Tibial nerve (tissue), 4 donors: ENCODE data around the gene SEMA3B.

Source experiments
- EP300 ChIP-seq, 2 donors: sonication (generic); formaldehyde crosslinking; IDR thresholded peaks; one replicate each; pipeline ENCODE4 v1.6.1; 2017; ENCODE audit warnings: antibody characterized with exemption in 2 of 2, mild to moderate bottlenecking in 1 of 2
- TF ChIP-seq, protein P1 (sequence below), 5 experiments: fragments of 200-600 bp in 3 of 5; fragments of 450-650 bp in 2 of 5; sonication (generic) in 3 of 5; IDR thresholded peaks; one replicate each; pipeline ENCODE4 v1.5.1; 2016 to 2019; ENCODE audit warnings: antibody characterized with exemption in 5 of 5, mild to moderate bottlenecking in 3 of 5, moderate library complexity in 2 of 5

- TF ChIP-seq EP300 (IDR thresholded peaks at IDR 0.05), result no peak
- TF ChIP-seq, protein P1, sequence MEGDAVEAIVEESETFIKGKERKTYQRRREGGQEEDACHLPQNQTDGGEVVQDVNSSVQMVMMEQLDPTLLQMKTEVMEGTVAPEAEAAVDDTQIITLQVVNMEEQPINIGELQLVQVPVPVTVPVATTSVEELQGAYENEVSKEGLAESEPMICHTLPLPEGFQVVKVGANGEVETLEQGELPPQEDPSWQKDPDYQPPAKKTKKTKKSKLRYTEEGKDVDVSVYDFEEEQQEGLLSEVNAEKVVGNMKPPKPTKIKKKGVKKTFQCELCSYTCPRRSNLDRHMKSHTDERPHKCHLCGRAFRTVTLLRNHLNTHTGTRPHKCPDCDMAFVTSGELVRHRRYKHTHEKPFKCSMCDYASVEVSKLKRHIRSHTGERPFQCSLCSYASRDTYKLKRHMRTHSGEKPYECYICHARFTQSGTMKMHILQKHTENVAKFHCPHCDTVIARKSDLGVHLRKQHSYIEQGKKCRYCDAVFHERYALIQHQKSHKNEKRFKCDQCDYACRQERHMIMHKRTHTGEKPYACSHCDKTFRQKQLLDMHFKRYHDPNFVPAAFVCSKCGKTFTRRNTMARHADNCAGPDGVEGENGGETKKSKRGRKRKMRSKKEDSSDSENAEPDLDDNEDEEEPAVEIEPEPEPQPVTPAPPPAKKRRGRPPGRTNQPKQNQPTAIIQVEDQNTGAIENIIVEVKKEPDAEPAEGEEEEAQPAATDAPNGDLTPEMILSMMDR (IDR thresholded peaks at IDR 0.05), result no peak
Measured at GRCh38 chr3:50288387-50289007, 19.6 kb downstream of the SEMA3B start.
